Loucy (cell line): ENCODE measurements around the gene FOXP1.

Experiments used
- H2AFZ ChIP-seq: fragments of 200-600 bp; sonication (generic); 2 replicates; pipeline ENCODE4 v1.6.0; 2016; ENCODE audit warnings: antibody characterized with exemption, mild to moderate bottlenecking, low read length, moderate library complexity
- H3F3A ChIP-seq: fragments of 200-600 bp; 2 replicates; pipeline ENCODE4 v1.6.0; 2016; ENCODE audit warnings: antibody characterized with exemption, low read depth, mild to moderate bottlenecking
- H3K27me3 ChIP-seq: fragments of 200-600 bp; sonication (generic); 2 replicates; pipeline ENCODE4 v1.6.1; 2014; ENCODE audit warnings: low read length, mild to moderate bottlenecking; ENCODE audit not compliant: insufficient read depth, poor library complexity, severe bottlenecking
- H3K36me3 ChIP-seq: fragments of 200-600 bp; sonication (generic); 2 replicates; pipeline ENCODE4 v1.6.1; 2016; ENCODE audit warnings: low read length; ENCODE audit not compliant: insufficient read depth
- H3K4me1 ChIP-seq: fragments of 200-600 bp; sonication (generic); 2 replicates; pipeline ENCODE4 v1.5.1; 2014; ENCODE audit warnings: low read length, mild to moderate bottlenecking; ENCODE audit not compliant: insufficient read depth, poor library complexity, severe bottlenecking
- H3K4me2 ChIP-seq: fragments of 200-600 bp; sonication (generic); 2 replicates; pipeline ENCODE4 v1.6.0; 2014; ENCODE audit warnings: antibody characterized with exemption, low read length, low read depth, mild to moderate bottlenecking; ENCODE audit not compliant: poor library complexity, severe bottlenecking
- H3K4me3 ChIP-seq: fragments of 200-600 bp; sonication (generic); 2 replicates; pipeline ENCODE4 v1.5.1; 2014; ENCODE audit warnings: low read length, mild to moderate bottlenecking, mixed read lengths; ENCODE audit not compliant: poor library complexity, severe bottlenecking
- H3K79me2 ChIP-seq: fragments of 200-600 bp; sonication (generic); 2 replicates; pipeline ENCODE4 v1.6.1; 2014; ENCODE audit warnings: low read length; ENCODE audit not compliant: insufficient read depth
- H3K9ac ChIP-seq: fragments of 200-600 bp; sonication (generic); 2 replicates; pipeline ENCODE4 v1.6.0; 2014; ENCODE audit warnings: mild to moderate bottlenecking, low read depth, low read length, moderate library complexity; ENCODE audit not compliant: poor library complexity, severe bottlenecking
- H3K9me2 ChIP-seq: fragments of 200-600 bp; sonication (generic); replicated peaks from 2 replicates; pipeline ENCODE4 v1.6.1; 2016; ENCODE audit warnings: low read depth, low read length, mixed read lengths
- H3K9me3 ChIP-seq: fragments of 200-600 bp; sonication (generic); 2 replicates; pipeline ENCODE4 v1.6.1; 2014; ENCODE audit warnings: mild to moderate bottlenecking, antibody characterized with exemption, low read length, low read depth; ENCODE audit not compliant: insufficient read depth
- H4K20me1 ChIP-seq: fragments of 200-600 bp; sonication (generic); 2 replicates; pipeline ENCODE4 v1.6.0; 2014; ENCODE audit warnings: antibody characterized with exemption, low read length, mild to moderate bottlenecking; ENCODE audit not compliant: insufficient read depth, poor library complexity, severe bottlenecking
- CTCF ChIP-seq: fragments of 200-600 bp; sonication (generic); conservative IDR thresholded peaks from 2 replicates; pipeline ENCODE4 v1.5.1; 2014; ENCODE audit warnings: mild to moderate bottlenecking, antibody characterized with exemption, low read length
- EZH2phosphoT487 ChIP-seq: fragments of 200-600 bp; IDR thresholded peaks from 2 replicates; pipeline ENCODE4 v1.6.1; 2018; ENCODE audit warnings: antibody characterized with exemption, mild to moderate bottlenecking, moderate library complexity, borderline replicate concordance

FOXP1 gene

GRCh38 chr3:71156062-71156665 lies 427.4 kb downstream of the FOXP1 start:
- no peaks in the 10 kb centered on the region for H3F3A ChIP-seq
- H3K9me3 ChIP-seq: no peaks in the 10 kb centered on the region
- no peaks in the 10 kb centered on the region for H4K20me1 ChIP-seq
- H3K9ac ChIP-seq: no peak overlapping the region
- peaks cover 2% of the 10 kb centered on the region for H3K4me1 ChIP-seq
- no peak overlapping the region for H2AFZ ChIP-seq
- H3K27me3 ChIP-seq: no peaks in the 10 kb centered on the region
- no peaks in the 10 kb centered on the region for H3K9me2 ChIP-seq
- TF ChIP-seq EZH2phosphoT487 (no peak), CTCF (no peak)
- H3K79me2 ChIP-seq: no peaks in the 10 kb centered on the region
- no peaks in the 10 kb centered on the region for H3K36me3 ChIP-seq
- H3K4me3 ChIP-seq: no peak overlapping the region
- H3K4me2 ChIP-seq: no peak overlapping the region

- Histone ChIP-seq H3K9me2 (no peaks in the 10 kb centered on the region), H3K4me1 (peaks cover 4% of the 10 kb centered on the region), H3K4me3 (no peak overlapping the region), H3K27me3 (no peaks in the 10 kb centered on the region), H4K20me1 (no peaks in the 10 kb centered on the region), H3K4me2 (no peak overlapping the region), H3K9me3 (no peaks in the 10 kb centered on the region), H2AFZ (no peak overlapping the region), H3F3A (no peaks in the 10 kb centered on the region), H3K79me2 (no peaks in the 10 kb centered on the region), H3K36me3 (no peaks in the 10 kb centered on the region), H3K9ac (no peak overlapping the region)
- no peak for TF ChIP-seq CTCF
- no peak for TF ChIP-seq EZH2phosphoT487
These were observed 428.7 kb downstream of the FOXP1 start for GRCh38 chr3:71154846-71155245.

- Histone ChIP-seq H3K79me2 (no peaks in the 10 kb centered on the region), H3K36me3 (no peaks in the 10 kb centered on the region), H4K20me1 (no peaks in the 10 kb centered on the region), H3F3A (no peaks in the 10 kb centered on the region), H3K27me3 (no peaks in the 10 kb centered on the region), H3K4me3 (no peak overlapping the region), H3K9me2 (no peaks in the 10 kb centered on the region), H2AFZ (no peak overlapping the region), H3K9ac (no peak overlapping the region), H3K4me2 (no peak overlapping the region), H3K4me1 (peaks cover 4% of the 10 kb centered on the region), H3K9me3 (no peaks in the 10 kb centered on the region)
- TF ChIP-seq CTCF (no peak), EZH2phosphoT487 (no peak)
These were observed 429.8 kb downstream of the FOXP1 start for GRCh38 chr3:71153713-71154112.
